K562 (cell line): Measurements from ENCODE around the gene OGDH. TPM values are rescaled to one million over a fixed set of nuclear protein-coding genes. Genes with fewer than 3 reads are reported as not detected.

Experiments used
- ATAC-seq: fragments of 200-7000 bp; cut with Tn5 transposase; 3 replicates; pipeline ENCODE4 v1.9.1; 2020; ENCODE audit warnings: moderate library complexity
- BruUV-seq: library from RNA; stranded (reverse); fragments of 400-500 nt; replicated peaks from 2 replicates; lab custom pipeline; 2021; lab: Mats Ljungman, UMichigan
- CTCF ChIA-PET: fragments of 300-600 bp; formaldehyde crosslinking; extraction: SDS; loops from one replicate; lab custom pipeline; 2021; ENCODE audit warnings: low intra/inter-chr PET ratio; lab: Yijun Ruan, JAX
- POLR2A ChIA-PET: fragments of 300-600, 350-650 bp; sonication (Branson Sonifier 250); formaldehyde crosslinking; extraction: SDS; loops from one replicate; lab custom pipeline; 2021; ENCODE audit warnings: antibody characterized with exemption, inconsistent platforms; lab: Yijun Ruan, JAX
- DNase-seq, 4 experiments: peaks; one replicate each; pipeline versions ENCODE4 v3.0.0 to v3.0.0-alpha.2; 2011 to 2018; ENCODE audit warnings: low spot score in 3 of 4, mixed read lengths in 3 of 4; ENCODE audit errors: extremely low read depth in 1 of 4
- FAIRE-seq: peaks from 2 replicates; lab custom pipeline; 2011; peaks lifted over from hg19 to GRCh38; lab: Jason Lieb, UNC
- H2AFZ ChIP-seq: 2 replicates; pipeline ENCODE4 v1.6.0; 2011; ENCODE audit warnings: low read depth, low read length, control low read depth, inconsistent platforms
- H3K27ac ChIP-seq: fragments of 200-600 bp; 3 replicates; pipeline ENCODE4 v1.8.0; 2011; ENCODE audit warnings: low read depth, mild to moderate bottlenecking, control low read depth, inconsistent platforms, low read length, moderate library complexity, mixed read lengths; ENCODE audit errors: extremely low read depth
- H3K27me3 ChIP-seq, 2 experiments: fragments of 300-600 bp in 1 of 2; 2 replicates in 1 of 2; 3 replicates in 1 of 2; pipeline versions ENCODE4 v1.6.0 to v1.8.0; 2011; ENCODE audit warnings: inconsistent platforms in 2 of 2, low read length in 2 of 2, mild to moderate bottlenecking in 1 of 2, mixed read lengths in 1 of 2, moderate library complexity in 1 of 2; ENCODE audit not compliant: control insufficient read depth in 2 of 2, insufficient read depth in 2 of 2
- H3K36me3 ChIP-seq: fragments of 300-600 bp; 3 replicates; pipeline ENCODE4 v1.8.0; 2011; ENCODE audit warnings: mild to moderate bottlenecking, low read length, inconsistent platforms; ENCODE audit not compliant: control insufficient read depth, insufficient read depth
- H3K4me1 ChIP-seq, 2 experiments: fragments of 200-600 bp in 1 of 2; replicated peaks in 1 of 2; 2 replicates in 1 of 2; 3 replicates in 1 of 2; pipeline versions ENCODE4 v1.5.1 to v1.8.0; 2011; ENCODE audit warnings: inconsistent platforms in 2 of 2, low read length in 2 of 2, mild to moderate bottlenecking in 1 of 2, mixed read lengths in 1 of 2, moderate library complexity in 1 of 2; ENCODE audit not compliant: control insufficient read depth in 2 of 2, insufficient read depth in 2 of 2
- H3K4me2 ChIP-seq: 2 replicates; pipeline ENCODE4 v1.6.1; 2011; ENCODE audit warnings: low read length, control low read depth, inconsistent platforms, mixed read lengths; ENCODE audit not compliant: insufficient read depth
- H3K4me3 ChIP-seq: fragments of 200-600 bp; sonication (generic), shearing (Covaris generic); 2 replicates; pipeline ENCODE4 v1.5.1; 2016; ENCODE audit warnings: control low read depth, inconsistent platforms
- H3K79me2 ChIP-seq: fragments of 200-600 bp; 3 replicates; pipeline ENCODE4 v1.8.0; 2011; ENCODE audit warnings: low read length, inconsistent platforms; ENCODE audit not compliant: control insufficient read depth, insufficient read depth
- H3K9ac ChIP-seq, 2 experiments: 2 replicates each; pipeline versions ENCODE4 v1.6.0 to v1.6.1; 2011; ENCODE audit warnings: low read depth in 2 of 2, low read length in 2 of 2, control low read depth in 1 of 2, inconsistent platforms in 1 of 2, mild to moderate bottlenecking in 1 of 2, mixed read lengths in 1 of 2; ENCODE audit not compliant: insufficient read depth in 1 of 2
- H3K9me1 ChIP-seq: one replicate; pipeline ENCODE4 v1.6.0; 2011; ENCODE audit warnings: inconsistent platforms, mild to moderate bottlenecking, low read length, moderate library complexity; ENCODE audit not compliant: control insufficient read depth, insufficient read depth
- H3K9me3 ChIP-seq: replicated peaks from 2 replicates; pipeline ENCODE4 v1.5.1; 2011; ENCODE audit warnings: low read depth, low read length, inconsistent platforms; ENCODE audit not compliant: control insufficient read depth, insufficient read depth
- H4K20me1 ChIP-seq: replicated peaks from 2 replicates; pipeline ENCODE4 v1.6.1; 2011; ENCODE audit warnings: low read length, inconsistent platforms, mixed read lengths; ENCODE audit not compliant: control insufficient read depth, insufficient read depth
- ARID3A ChIP-seq: IDR thresholded peaks from 2 replicates; pipeline ENCODE4 v1.6.1; 2012; ENCODE audit warnings: low read depth, low read length, improper control_type of control experiment, borderline replicate concordance
- BRD9 ChIP-seq: fragments of 450-650 bp; IDR thresholded peaks from 2 replicates; pipeline ENCODE4 v1.6.1; 2018; ENCODE audit warnings: low read depth; ENCODE audit not compliant: partially characterized antibody
- CCAR2 ChIP-seq: fragments of 200-400 bp; formaldehyde crosslinking; IDR thresholded peaks from 2 replicates; pipeline ENCODE4 v1.6.1; 2017; ENCODE audit warnings: mild to moderate bottlenecking, low read depth, low read length
- DMBX1 ChIP-seq: fragments of 250-450 bp; sonication (Bioruptor Pico); IDR thresholded peaks from 2 replicates; pipeline ENCODE4 v1.8.0; 2022; ENCODE audit warnings: inconsistent platforms, mild to moderate bottlenecking, moderate library complexity, borderline replicate concordance
- E2F8 ChIP-seq: fragments of 450-650 bp; IDR thresholded peaks from 2 replicates; pipeline ENCODE4 v1.7.1; 2018; ENCODE audit warnings: mild to moderate bottlenecking, low read depth; ENCODE audit not compliant: partially characterized antibody
- IFI16 ChIP-seq: fragments of 250-450 bp; sonication (Bioruptor Pico); IDR thresholded peaks from 2 replicates; pipeline ENCODE4 v2.1.2; 2022; ENCODE audit warnings: mild to moderate bottlenecking, inconsistent platforms
- NCOA6 ChIP-seq: fragments of 450-650 bp; IDR thresholded peaks from 2 replicates; pipeline ENCODE4 v1.6.1; 2017; ENCODE audit warnings: mild to moderate bottlenecking
- NFYB ChIP-seq: IDR thresholded peaks from 2 replicates; pipeline ENCODE4 v1.6.1; 2011; ENCODE audit warnings: mild to moderate bottlenecking, moderate library complexity; ENCODE audit not compliant: insufficient read length; ENCODE audit errors: extremely low read depth
- RBM25 ChIP-seq: fragments of 200-400 bp; formaldehyde crosslinking; IDR thresholded peaks from 2 replicates; pipeline ENCODE4 v1.6.1; 2018; ENCODE audit warnings: low read length, low read depth, moderate library complexity; ENCODE audit not compliant: severe bottlenecking
- ZBTB33 ChIP-seq: sonication (generic); formaldehyde crosslinking; IDR thresholded peaks from 2 replicates; pipeline ENCODE4 v1.8.1; 2023; ENCODE audit warnings: mild to moderate bottlenecking, missing genetic modification reagents
- ZFPM2 ChIP-seq: fragments of 250-450 bp; sonication (Bioruptor Pico); IDR thresholded peaks from 2 replicates; pipeline ENCODE4 v1.5.1; 2022; ENCODE audit warnings: mild to moderate bottlenecking
- ZNF263 ChIP-seq: sonication (generic); formaldehyde crosslinking; IDR thresholded peaks from 2 replicates; pipeline ENCODE4 v1.8.0; 2022; ENCODE audit warnings: mild to moderate bottlenecking, missing genetic modification reagents, borderline replicate concordance
- ZNF282 ChIP-seq: sonication (generic); formaldehyde crosslinking; IDR thresholded peaks from 2 replicates; pipeline ENCODE4 v1.8.1; 2023; ENCODE audit warnings: missing genetic modification reagents
- ZNF57 ChIP-seq: fragments of 450-650 bp; formaldehyde crosslinking; IDR thresholded peaks from 2 replicates; pipeline ENCODE4 v1.4.0; 2020; ENCODE audit warnings: mild to moderate bottlenecking, moderate library complexity
- WGBS: fragments of 100-300 bp; shearing (Covaris generic); methylation state at CpG from one replicate; pipeline ENCODE4 v1.1.6; 2016; ENCODE audit warnings: low coverage, mixed read lengths; ENCODE audit not compliant: insufficient coverage; ENCODE audit errors: missing lambda C conversion rate; 5-methylcytosine and 5-hydroxymethylcytosine counted together
- in situ Hi-C: fragments of 300-500 bp; cut with MboI; formaldehyde crosslinking; loops from 4 replicates; pipeline ENCODE4 v1.15.0; 2018; ENCODE audit warnings: inconsistent platforms, mixed read lengths
- intact Hi-C: fragments of 100-400 bp; cut with micrococcal nuclease; formaldehyde crosslinking; loops from 2 replicates; pipeline ENCODE4 v1.14.2; 2022
- polyA plus RNA-seq, 8 experiments: library from polyadenylated mRNA; depleted of rRNA in 4 of 8; stranded (reverse) in 5 of 8; unstranded in 3 of 8; fragments of >200 nt; fragmentation: Nextera tagmentation in 2 of 8; fragmentation: Illumina TruSeq in 1 of 8; extraction: Ambion mirVana in 2 of 8; extraction: Trizol in 1 of 8; gene quantifications; 2 replicates each; pipeline versions ENCODE4 v1.2.1 to v1.2.3, GENCODE V29; 2011 to 2014; ENCODE audit warnings: inconsistent platforms in 1 of 8, missing spikeins in 1 of 8
- total RNA-seq, 7 experiments: library from RNA; depleted of rRNA in 6 of 7; stranded (reverse); fragments of >200 nt in 6 of 7; fragmentation: Illumina TruSeq in 2 of 7; extraction: Trizol in 2 of 7; gene quantifications; 2 replicates each; pipeline versions ENCODE4 v1.2.1 to v1.2.3, GENCODE V29; 2011 to 2021; ENCODE audit warnings: low replicate concordance in 1 of 7

OGDH gene
- total and polyA plus RNA-seq, 9 of the 15 experiments (the other 6 are each of a cell fraction or from before 2014, with no cell fraction given), result 3.1 to 80.3 (median 23.5) TPM

- H3K4me2 ChIP-seq, result no peak overlapping the region
- 0 out of 2 replicates have a peak overlapping the region, but pooled peaks have one; percentile 29 for H2AFZ ChIP-seq
- FAIRE-seq, result peak; percentile 37
- TF ChIP-seq IFI16 (CRISPR knock-in tag) (no peak), RBM25 (no peak), ARID3A (0 out of 2 replicates have a peak, but pooled peaks have one; percentile 47), ZFPM2 (CRISPR knock-in tag) (no peak), ZNF282 (no peak), CCAR2 (no peak), ZNF57 (CRISPR knock-in tag) (no peak), ZBTB33 (peak; percentile 38; the same call in 1 of the 2 replicates), DMBX1 (no peak), ZNF263 (no peak), BRD9 (peak; percentile 66), NFYB (no peak), E2F8 (no peak), NCOA6 (no peak)
These were observed 18.4 kb upstream of the OGDH start for GRCh38 chr7:44587843-44588711.

More at GRCh38 chr7:44587843-44588711, 18.4 kb upstream of the OGDH start:
- H3K27ac ChIP-seq, result no peak overlapping the region
- no peaks in the 10 kb centered on the region for H3K27me3 ChIP-seq
- H3K36me3 ChIP-seq, result no peaks in the 10 kb centered on the region
- no peak overlapping the region for H3K4me3 ChIP-seq
- H3K79me2 ChIP-seq, result no peaks in the 10 kb centered on the region
- ChIA-PET CTCF (interaction anchor here (0.8 to 2.4 kb wide), 4 partner anchors 260 to 548 kb away, joined by 3 to 17 read pairs (median 8); partner anchors contain the start of gene H2AZ2), POLR2A (interaction anchor here (0.6 to 0.9 kb wide), 3 partner anchors 13 to 300 kb away, joined by 3 read pairs; partner anchors contain the start of gene H2AZ2)
- peak in 1 of 4 experiments; percentile 71 for DNase-seq
- intact Hi-C loops (loop anchor here (1.0 to 5.0 kb wide), 6 partner anchors 49 to 548 kb away; no protein-coding TSS in a partner anchor), in situ Hi-C loops (no loop called here)
- peak; percentile 83 for ATAC-seq
- H3K9me3 ChIP-seq, result no peaks in the 10 kb centered on the region
- no peaks in the 10 kb centered on the region for H4K20me1 ChIP-seq
- no peak overlapping the region for H3K9ac ChIP-seq
- H3K4me1 ChIP-seq, result peaks cover 1% of the 10 kb centered on the region in 2 experiments; a peak in 4 of 5 replicates
- BruUV-seq, result no TSS peak
- H3K9me1 ChIP-seq, result no peaks in the 10 kb centered on the region
- 7% methylated on average over 6 of the region's 6 CpGs for WGBS
